HEK293 (cell line): ENCODE results near the gene DLGAP4.

Experiments
- HOXA7 ChIP-seq: sonication (generic); formaldehyde crosslinking; IDR thresholded peaks from 2 replicates; pipeline ENCODE4 v1.8.1; 2022; ENCODE audit warnings: missing genetic modification reagents, borderline replicate concordance
- KLF7 ChIP-seq: fragments of 450-650 bp; formaldehyde crosslinking; IDR thresholded peaks from 2 replicates; pipeline ENCODE4 v1.5.1; 2016; ENCODE audit warnings: missing biosample characterization, missing genetic modification characterization, borderline replicate concordance
- MYNN ChIP-seq: fragments of 450-650 bp; formaldehyde crosslinking; IDR thresholded peaks from 2 replicates; pipeline ENCODE4 v1.5.1; 2016; ENCODE audit warnings: missing biosample characterization, missing genetic modification characterization, borderline replicate concordance
- TRIM28 ChIP-seq: IDR thresholded peaks from 2 replicates; pipeline ENCODE4 v1.6.1; 2011; ENCODE audit warnings: low read length, control low read depth, borderline replicate concordance
- ZBTB11 ChIP-seq: fragments of 450-650 bp; formaldehyde crosslinking; conservative IDR thresholded peaks from 2 replicates; pipeline ENCODE4 v1.5.1; 2016; ENCODE audit warnings: low read depth, missing biosample characterization, missing genetic modification characterization
- ZBTB26 ChIP-seq: fragments of 450-650 bp; formaldehyde crosslinking; optimal IDR thresholded peaks from 2 replicates; pipeline ENCODE3; 2016; ENCODE audit warnings: missing biosample characterization, mild to moderate bottlenecking, missing genetic modification characterization
- ZEB2 ChIP-seq: fragments of 450-650 bp; formaldehyde crosslinking; IDR thresholded peaks from 2 replicates; pipeline ENCODE4 v1.5.1; 2016; ENCODE audit warnings: missing biosample characterization, missing genetic modification characterization
- ZFP69B ChIP-seq: fragments of 450-650 bp; formaldehyde crosslinking; IDR thresholded peaks from 2 replicates; pipeline ENCODE4 v1.5.1; 2016; ENCODE audit warnings: missing biosample characterization, missing genetic modification characterization
- ZNF140 ChIP-seq: fragments of 450-650 bp; formaldehyde crosslinking; IDR thresholded peaks from 2 replicates; pipeline ENCODE4 v1.5.1; 2016; ENCODE audit warnings: missing biosample characterization, missing genetic modification characterization
- ZNF248 ChIP-seq: fragments of 450-650 bp; formaldehyde crosslinking; IDR thresholded peaks from 2 replicates; pipeline ENCODE4 v1.5.1; 2017; ENCODE audit warnings: missing biosample characterization, missing genetic modification characterization
- ZNF266 ChIP-seq: fragments of 450-650 bp; formaldehyde crosslinking; IDR thresholded peaks from 2 replicates; pipeline ENCODE4 v1.5.1; 2016; ENCODE audit warnings: missing biosample characterization, missing genetic modification characterization, low read depth
- ZNF292 ChIP-seq: fragments of 450-650 bp; formaldehyde crosslinking; IDR thresholded peaks from 2 replicates; pipeline ENCODE4 v1.5.1; 2016; ENCODE audit warnings: low read depth, missing biosample characterization, missing genetic modification characterization, borderline replicate concordance
- ZNF350 ChIP-seq: fragments of 450-650 bp; formaldehyde crosslinking; IDR thresholded peaks from 2 replicates; pipeline ENCODE4 v1.5.0; 2017; ENCODE audit warnings: missing biosample characterization, mild to moderate bottlenecking, missing genetic modification characterization
- ZNF354C ChIP-seq: fragments of 450-650 bp; formaldehyde crosslinking; IDR thresholded peaks from 2 replicates; pipeline ENCODE4 v1.5.1; 2016; ENCODE audit warnings: missing biosample characterization, missing genetic modification characterization, low read depth, borderline replicate concordance
- ZNF391 ChIP-seq: fragments of 450-650 bp; formaldehyde crosslinking; IDR thresholded peaks from 2 replicates; pipeline ENCODE4 v1.5.1; 2016; ENCODE audit warnings: low read depth, missing biosample characterization, missing genetic modification characterization, borderline replicate concordance
- ZNF423 ChIP-seq: fragments of 450-650 bp; formaldehyde crosslinking; IDR thresholded peaks from 2 replicates; pipeline ENCODE4 v1.5.1; 2016; ENCODE audit warnings: missing biosample characterization, missing genetic modification characterization
- ZNF518A ChIP-seq: fragments of 450-650 bp; formaldehyde crosslinking; conservative IDR thresholded peaks from 2 replicates; pipeline ENCODE4 v1.5.1; 2016; ENCODE audit warnings: low read depth, missing biosample characterization, missing genetic modification characterization
- ZNF544 ChIP-seq: fragments of 450-650 bp; formaldehyde crosslinking; IDR thresholded peaks from 2 replicates; pipeline ENCODE4 v1.5.0; 2017; ENCODE audit warnings: missing biosample characterization, missing genetic modification characterization
- ZNF654 ChIP-seq: fragments of 450-650 bp; formaldehyde crosslinking; IDR thresholded peaks from 2 replicates; pipeline ENCODE4 v1.5.1; 2016; ENCODE audit warnings: low read depth, missing biosample characterization, missing genetic modification characterization
- ZNF664 ChIP-seq: fragments of 450-650 bp; formaldehyde crosslinking; IDR thresholded peaks from 2 replicates; pipeline ENCODE4 v1.5.1; 2016; ENCODE audit warnings: missing biosample characterization, missing genetic modification characterization
- ZNF777 ChIP-seq: fragments of 450-650 bp; formaldehyde crosslinking; IDR thresholded peaks from 2 replicates; pipeline ENCODE4 v1.5.1; 2017; ENCODE audit warnings: missing biosample characterization, missing genetic modification characterization, borderline replicate concordance
- ZNF830 ChIP-seq: fragments of 450-650 bp; IDR thresholded peaks from 2 replicates; pipeline ENCODE4 v1.5.0; 2018; ENCODE audit warnings: missing biosample characterization, missing genetic modification characterization, low read depth, mild to moderate bottlenecking, moderate library complexity
- ZXDB ChIP-seq: fragments of 450-650 bp; formaldehyde crosslinking; IDR thresholded peaks from 2 replicates; pipeline ENCODE4 v1.5.1; 2016; ENCODE audit warnings: missing biosample characterization, missing genetic modification characterization
- TF ChIP-seq, protein P1 (sequence below): fragments of 450-650 bp; formaldehyde crosslinking; IDR thresholded peaks from 2 replicates; pipeline ENCODE4 v1.5.1; 2016; ENCODE audit warnings: missing biosample characterization, missing genetic modification characterization
- TF ChIP-seq, protein P2 (sequence below): fragments of 450-650 bp; formaldehyde crosslinking; IDR thresholded peaks from 2 replicates; pipeline ENCODE4 v1.5.0; 2017; ENCODE audit warnings: missing biosample characterization, missing genetic modification characterization, borderline replicate concordance

DLGAP4 gene

DNA sequence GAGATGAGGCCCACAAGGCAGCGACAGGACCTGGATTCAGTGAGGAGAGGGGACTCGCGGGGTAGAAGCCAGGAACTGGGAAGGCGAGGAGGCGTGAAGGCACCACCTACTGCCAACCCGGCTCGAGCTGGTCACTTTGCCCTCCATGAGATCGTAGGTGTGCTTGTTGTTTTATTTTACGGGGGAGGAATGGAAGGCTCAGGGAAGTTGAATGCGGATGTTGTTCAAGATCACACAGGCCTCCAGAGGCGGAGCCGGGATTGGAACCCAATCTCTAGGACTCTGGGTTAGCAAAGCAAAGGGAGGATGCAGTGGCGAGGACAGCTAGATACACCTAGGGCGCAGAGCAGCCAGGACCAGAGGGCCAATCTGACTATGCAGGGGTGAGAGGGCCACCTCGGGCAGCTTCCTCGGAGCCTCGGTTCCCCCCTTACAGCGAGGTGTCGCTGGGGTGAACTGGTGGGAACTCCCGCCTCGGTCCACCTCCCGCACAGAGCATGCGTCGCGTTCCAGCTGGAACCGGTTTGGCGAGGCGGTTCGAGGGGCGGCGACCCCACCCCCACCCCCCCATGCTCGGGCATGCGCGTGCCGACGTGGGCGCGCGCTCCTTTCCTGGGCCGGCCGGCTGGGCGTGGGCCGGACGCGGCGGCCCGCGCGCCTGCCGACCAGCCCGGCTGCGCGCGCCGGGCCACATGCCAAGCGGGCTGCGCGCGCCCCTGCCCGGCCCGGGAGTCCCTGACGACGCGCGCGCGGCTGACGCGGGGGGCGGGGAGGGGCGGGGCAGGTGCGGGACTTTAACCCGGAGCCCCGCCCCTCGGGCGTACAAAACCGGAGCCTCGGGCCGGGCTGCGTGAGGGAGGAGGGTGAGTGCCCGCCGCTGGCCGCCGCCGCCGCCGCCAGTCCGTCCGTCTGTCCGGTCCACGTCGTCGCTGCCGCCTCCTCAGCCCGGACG, 154.8 kb downstream of the DLGAP4 start (continued):
- TF ChIP-seq, protein P1, sequence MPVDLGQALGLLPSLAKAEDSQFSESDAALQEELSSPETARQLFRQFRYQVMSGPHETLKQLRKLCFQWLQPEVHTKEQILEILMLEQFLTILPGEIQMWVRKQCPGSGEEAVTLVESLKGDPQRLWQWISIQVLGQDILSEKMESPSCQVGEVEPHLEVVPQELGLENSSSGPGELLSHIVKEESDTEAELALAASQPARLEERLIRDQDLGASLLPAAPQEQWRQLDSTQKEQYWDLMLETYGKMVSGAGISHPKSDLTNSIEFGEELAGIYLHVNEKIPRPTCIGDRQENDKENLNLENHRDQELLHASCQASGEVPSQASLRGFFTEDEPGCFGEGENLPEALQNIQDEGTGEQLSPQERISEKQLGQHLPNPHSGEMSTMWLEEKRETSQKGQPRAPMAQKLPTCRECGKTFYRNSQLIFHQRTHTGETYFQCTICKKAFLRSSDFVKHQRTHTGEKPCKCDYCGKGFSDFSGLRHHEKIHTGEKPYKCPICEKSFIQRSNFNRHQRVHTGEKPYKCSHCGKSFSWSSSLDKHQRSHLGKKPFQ (tag by site-specific recombination): peak; percentile 100
- TF ChIP-seq ZNF266 (tag by site-specific recombination) (no peak), ZNF423 (tag by site-specific recombination) (no peak), ZNF654 (no peak), ZNF292 (tag by site-specific recombination) (no peak), MYNN (tag by site-specific recombination) (no peak), ZEB2 (tag by site-specific recombination) (peak; percentile 64; the same call in 1 of the 2 replicates), ZNF350 (no peak), ZXDB (tag by site-specific recombination) (peak; percentile 74), ZNF830 (no peak), KLF7 (tag by site-specific recombination) (peak; percentile 60; the same call in 1 of the 2 replicates), ZFP69B (tag by site-specific recombination) (no peak), ZNF391 (tag by site-specific recombination) (no peak), ZNF248 (no peak), ZNF777 (tag by site-specific recombination) (no peak), ZNF140 (no peak), ZBTB26 (tag by site-specific recombination) (peak; percentile 71), TRIM28 (no peak), ZNF354C (tag by site-specific recombination) (no peak), HOXA7 (CRISPR knock-in tag) (no peak), ZBTB11 (tag by site-specific recombination) (no peak), ZNF664 (tag by site-specific recombination) (no peak), ZNF544 (tag by site-specific recombination) (no peak), ZNF518A (peak; percentile 45; the same call in 1 of the 2 replicates)
- TF ChIP-seq, protein P2, sequence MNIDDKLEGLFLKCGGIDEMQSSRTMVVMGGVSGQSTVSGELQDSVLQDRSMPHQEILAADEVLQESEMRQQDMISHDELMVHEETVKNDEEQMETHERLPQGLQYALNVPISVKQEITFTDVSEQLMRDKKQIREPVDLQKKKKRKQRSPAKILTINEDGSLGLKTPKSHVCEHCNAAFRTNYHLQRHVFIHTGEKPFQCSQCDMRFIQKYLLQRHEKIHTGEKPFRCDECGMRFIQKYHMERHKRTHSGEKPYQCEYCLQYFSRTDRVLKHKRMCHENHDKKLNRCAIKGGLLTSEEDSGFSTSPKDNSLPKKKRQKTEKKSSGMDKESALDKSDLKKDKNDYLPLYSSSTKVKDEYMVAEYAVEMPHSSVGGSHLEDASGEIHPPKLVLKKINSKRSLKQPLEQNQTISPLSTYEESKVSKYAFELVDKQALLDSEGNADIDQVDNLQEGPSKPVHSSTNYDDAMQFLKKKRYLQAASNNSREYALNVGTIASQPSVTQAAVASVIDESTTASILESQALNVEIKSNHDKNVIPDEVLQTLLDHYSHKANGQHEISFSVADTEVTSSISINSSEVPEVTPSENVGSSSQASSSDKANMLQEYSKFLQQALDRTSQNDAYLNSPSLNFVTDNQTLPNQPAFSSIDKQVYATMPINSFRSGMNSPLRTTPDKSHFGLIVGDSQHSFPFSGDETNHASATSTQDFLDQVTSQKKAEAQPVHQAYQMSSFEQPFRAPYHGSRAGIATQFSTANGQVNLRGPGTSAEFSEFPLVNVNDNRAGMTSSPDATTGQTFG (tag by site-specific recombination): no peak
